Measurements from ENCODE around the gene OPCML.

DNA sequence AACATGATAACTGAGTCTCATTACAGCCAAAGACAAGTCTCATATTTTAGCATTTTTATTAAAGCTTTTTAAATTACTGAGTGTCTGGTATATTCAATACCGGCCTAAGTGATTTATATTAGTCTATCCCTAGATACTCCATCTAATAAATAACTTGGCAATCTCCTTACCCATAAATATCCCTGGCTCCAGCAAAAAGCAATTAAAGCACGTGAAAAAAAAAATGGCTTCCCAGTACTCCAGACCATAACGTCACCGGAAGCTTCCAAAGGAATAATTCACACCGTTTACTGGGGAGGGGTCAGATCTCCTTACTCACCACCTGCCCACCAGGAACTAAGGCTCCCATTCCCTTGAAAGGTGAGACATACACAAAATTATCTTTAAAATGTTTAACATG is 988.3 kb downstream of the OPCML start:
- TF ChIP-seq, protein P1, sequence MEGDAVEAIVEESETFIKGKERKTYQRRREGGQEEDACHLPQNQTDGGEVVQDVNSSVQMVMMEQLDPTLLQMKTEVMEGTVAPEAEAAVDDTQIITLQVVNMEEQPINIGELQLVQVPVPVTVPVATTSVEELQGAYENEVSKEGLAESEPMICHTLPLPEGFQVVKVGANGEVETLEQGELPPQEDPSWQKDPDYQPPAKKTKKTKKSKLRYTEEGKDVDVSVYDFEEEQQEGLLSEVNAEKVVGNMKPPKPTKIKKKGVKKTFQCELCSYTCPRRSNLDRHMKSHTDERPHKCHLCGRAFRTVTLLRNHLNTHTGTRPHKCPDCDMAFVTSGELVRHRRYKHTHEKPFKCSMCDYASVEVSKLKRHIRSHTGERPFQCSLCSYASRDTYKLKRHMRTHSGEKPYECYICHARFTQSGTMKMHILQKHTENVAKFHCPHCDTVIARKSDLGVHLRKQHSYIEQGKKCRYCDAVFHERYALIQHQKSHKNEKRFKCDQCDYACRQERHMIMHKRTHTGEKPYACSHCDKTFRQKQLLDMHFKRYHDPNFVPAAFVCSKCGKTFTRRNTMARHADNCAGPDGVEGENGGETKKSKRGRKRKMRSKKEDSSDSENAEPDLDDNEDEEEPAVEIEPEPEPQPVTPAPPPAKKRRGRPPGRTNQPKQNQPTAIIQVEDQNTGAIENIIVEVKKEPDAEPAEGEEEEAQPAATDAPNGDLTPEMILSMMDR (IDR thresholded peaks at IDR 0.05; ENCODE audit: insufficient read depth, low read length, poor library complexity, severe bottlenecking) = no peak
- no peak for TF ChIP-seq EZH2phosphoT487 (conservative IDR thresholded peaks at IDR 0.05; ENCODE audit: low read length)
